GM21737 (cell line): ENCODE data around the gene TTLL12.

Source experiments
- ATAC-seq: cut with Tn5 transposase; IDR thresholded peaks from one replicate; pipeline ENCODE4 v1.9.1; 2021; ENCODE audit warnings: mild to moderate bottlenecking, moderate library complexity; ENCODE audit not compliant: unreplicated experiment

Gene TTLL12

DNA sequence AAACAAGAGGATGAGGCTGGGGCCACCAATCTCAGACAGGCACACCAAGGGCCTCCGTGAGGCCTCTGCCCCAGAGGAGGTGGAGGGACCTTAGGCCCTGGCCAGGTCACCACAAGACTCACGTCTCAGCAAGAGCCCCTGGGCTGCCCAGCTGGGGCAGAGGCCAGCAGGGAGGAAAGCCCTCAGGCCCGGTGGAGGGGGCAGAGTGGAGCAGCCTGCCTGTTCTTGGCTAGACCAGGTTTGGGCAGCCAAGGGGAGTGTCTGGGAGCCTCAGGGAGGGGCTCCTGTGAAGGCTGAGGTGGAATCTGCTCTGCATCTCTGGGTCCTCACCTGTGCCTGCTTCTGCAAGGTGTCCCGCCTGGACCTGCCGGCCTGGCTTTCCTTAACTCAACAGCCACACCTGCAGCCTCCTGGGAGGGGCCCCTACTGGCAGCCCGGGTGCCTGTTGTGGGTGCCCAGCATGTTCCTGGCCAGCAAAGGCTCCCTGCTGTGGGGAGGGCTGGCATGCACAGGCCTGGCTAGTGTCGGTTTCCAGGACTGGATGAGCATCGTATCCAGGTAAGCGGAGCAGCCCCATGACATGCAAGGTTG lies 11.9 kb downstream of the TTLL12 start:
- no peak for ATAC-seq

DNA sequence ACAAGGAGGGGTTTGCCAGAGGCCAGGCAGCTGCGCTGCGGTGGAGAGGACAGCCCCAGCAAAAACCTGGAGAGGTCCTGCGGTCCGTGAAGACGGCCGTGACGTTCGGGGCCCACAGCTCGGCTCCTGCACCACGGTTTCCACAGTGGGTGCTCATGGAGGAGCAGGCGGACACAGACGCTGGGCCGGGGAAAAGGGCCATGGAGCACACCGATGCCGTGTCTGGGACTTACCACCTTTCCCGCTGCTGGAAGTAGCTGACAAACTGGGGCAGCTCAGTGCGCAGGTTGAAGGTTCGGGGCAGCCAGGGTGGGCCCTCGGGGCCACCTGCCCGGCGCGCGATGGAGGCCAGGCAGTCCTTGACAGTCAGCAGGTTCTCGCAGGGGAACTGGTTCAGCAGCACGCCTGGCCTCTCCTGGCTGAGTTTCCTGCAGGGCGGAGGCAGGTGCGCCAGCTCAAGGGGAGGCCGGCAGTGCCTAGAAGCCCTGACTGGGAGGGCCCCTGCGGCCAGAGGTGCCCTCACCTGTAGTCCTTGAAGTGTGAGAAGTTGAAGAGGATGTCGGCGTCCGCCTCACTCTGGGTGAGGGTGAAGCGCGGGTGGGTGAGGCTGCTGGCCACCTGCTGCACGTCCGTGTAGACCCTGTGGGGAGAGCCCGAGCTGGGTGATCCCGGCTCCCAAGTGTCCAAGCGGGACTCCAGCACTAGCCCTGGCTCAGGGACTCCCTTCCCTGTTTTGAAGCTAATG lies 12.8 kb downstream of the TTLL12 start:
- no peak for ATAC-seq

DNA sequence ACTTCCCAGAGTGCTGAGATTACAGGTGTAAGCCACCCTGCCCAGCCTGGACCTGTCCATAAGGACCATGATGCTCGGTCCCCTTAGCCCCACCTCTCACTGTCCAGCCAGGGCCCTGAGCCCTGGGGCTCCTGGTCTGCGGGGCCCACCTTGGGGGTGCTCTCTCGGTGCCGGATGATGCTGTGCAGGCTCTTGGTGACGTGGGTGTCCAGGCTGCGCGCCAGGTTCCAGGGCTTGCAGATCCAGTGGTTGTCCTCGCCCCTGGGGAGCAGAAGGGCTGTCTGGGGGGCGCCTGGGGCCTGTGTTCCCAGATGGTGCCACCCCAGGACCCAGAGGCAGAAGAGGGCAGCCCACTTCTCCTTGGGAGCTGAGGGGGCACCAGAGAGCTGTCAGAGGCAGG lies 13.4 kb downstream of the TTLL12 start:
- ATAC-seq, result no peak

DNA sequence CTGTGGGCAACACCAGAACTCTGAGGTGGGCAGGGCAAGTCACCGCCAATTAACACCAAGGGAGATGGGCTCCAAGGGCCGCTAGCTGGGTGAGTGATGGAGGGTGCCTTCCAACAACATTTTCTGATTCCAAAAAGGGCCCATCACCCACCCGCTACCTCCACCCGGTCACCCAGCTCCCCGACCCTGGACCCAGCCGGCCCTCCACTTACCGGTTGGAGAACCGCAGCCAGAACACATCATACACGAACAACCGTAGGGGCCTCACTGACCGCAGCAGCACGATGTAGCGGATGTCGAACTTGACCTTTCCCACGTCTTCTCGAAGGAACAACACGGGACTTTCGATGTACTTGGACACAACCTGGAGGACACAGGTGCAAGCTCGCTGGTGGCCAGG lies 14.7 kb downstream of the TTLL12 start:
- no peak for ATAC-seq

DNA sequence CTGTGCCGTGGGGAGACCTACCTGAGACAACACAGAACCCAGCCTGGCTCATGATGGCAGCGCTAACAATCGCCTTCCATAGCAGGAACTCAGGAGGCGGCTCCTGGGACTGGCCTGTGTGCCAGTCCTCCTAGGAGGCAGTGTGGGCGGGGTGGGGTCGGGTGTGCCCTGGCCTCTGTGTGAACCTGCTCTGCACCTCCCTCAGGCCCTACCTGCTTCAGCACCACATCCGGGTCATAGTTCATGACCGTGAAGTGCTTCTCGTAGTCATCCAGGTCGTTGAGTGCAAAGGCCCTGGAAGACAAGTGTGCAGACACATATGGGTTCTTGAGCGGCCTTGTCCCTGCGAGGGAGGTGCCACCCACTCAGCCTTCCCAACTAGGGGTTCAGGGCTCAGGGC lies 15.3 kb downstream of the TTLL12 start:
- no peak for ATAC-seq

DNA sequence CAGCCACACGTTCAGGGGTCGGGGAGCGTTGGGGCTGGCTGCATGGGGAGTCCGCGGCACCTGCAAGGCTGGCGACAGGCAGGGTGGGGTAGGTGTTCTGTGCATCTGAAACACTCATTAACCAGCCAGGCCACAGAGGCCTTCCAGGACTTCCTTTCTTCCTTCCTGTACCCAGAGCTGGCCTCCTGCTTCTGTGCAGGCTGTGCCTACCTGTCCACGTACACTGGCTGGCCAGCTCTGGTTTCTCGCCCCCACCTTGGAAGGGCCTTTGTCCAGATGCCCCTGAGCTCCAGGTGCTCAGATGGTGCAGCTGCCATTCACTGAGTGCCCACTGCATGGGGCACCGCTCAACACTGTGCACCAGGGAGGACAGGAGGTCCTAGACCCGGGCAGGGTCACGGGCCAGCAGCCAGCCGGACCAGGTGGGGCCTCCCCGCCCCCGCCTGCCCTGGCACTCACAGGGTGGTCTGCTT lies 15.9 kb downstream of the TTLL12 start:
- no peak for ATAC-seq

DNA sequence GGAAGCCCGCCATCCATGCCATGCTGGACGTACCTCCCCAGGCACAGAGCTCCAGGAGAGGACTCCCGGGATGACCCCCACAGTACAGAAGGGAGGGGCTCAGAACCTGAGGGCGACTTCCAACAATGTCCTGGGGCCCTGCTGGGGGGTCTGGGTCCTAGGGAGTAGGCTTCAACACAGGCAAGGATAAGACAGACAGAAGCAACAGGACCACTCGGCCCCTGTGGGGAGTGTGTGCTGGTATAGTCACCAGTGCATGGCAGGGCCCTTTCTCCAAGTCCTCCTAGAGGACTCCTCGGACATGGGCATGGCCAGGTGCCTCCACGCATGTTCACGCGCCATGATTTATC lies 16.8 kb downstream of the TTLL12 start:
- no peak for ATAC-seq

DNA sequence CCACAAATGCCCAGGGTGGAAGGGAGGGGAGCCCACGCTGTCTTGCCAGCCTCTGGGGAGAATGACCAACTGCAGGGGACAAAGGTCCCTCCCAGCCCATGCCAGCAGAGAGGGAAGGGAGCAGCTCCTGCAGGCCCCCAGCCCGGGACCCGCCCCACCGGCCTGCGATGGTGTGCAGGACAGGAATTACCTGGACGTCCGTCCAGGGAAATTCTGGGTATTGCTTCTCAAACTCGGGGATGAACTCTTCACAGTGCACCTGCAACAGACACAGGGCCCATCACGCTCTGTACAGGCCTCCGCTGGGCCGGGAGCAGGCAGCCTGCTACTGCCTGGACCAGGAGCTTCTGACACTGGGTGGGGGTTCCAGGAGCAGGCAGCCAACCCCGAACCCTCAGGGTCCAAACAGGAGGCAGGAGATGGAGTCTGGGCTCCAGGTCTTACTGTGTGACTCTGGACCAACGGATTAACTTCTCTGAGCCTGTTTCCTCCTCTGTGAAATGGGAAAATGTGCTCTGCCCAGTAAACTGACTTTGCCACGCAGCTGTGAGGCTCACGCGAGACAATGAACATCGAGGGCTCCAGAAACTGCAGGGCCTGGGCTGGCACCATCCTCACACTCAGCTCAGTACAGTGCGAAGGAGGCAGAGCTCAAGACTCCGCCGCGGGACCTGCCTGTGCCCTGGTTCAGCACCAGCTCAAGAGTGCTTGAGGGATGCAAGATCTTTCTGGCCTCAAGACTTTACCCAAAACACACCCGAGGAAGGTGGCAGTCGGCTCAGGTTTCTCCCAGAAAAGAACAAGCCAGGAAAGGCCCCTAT lies 17.4 kb downstream of the TTLL12 start:
- no peak for ATAC-seq

DNA sequence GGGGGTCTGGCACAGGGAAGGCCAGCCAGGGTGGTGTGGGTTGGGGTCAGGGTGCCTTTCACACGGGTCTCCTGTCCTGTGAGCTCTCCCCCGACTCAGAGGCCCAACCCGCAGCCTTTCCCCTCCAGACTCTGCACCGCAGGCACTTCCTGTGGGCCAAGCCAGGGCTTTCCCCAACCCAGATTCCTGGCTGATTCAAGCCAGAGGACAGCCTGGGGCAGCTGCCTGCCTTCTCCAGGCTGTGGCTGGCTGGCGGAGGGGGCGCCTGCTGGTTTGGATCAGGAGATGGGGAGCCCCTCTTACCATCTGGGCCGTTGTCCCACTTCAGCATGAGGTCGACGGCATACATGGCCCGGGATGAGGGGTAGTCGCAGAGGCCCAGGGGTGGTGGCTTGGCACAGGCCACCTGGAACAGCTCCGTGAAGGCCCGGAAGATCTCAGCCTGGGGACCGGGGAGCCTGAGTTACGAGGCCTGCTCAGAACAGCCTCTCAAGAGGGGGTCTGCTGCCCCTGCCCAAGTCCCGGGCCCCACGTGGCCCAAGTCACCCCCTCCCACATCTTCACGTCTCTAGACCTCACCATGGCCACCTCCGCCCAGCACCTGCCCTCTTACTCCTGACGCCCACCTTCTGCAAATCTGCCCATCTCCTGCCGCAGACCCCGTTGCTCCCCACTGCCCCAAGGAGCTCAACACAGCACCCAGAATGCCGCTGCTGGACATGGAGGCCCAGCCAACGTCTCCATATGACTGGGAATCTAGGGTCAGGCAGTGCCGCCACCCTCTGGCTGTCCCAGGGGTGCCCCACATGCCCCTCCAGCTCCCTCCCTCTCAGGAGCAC lies 18.2 kb downstream of the TTLL12 start:
- no peak for ATAC-seq

DNA sequence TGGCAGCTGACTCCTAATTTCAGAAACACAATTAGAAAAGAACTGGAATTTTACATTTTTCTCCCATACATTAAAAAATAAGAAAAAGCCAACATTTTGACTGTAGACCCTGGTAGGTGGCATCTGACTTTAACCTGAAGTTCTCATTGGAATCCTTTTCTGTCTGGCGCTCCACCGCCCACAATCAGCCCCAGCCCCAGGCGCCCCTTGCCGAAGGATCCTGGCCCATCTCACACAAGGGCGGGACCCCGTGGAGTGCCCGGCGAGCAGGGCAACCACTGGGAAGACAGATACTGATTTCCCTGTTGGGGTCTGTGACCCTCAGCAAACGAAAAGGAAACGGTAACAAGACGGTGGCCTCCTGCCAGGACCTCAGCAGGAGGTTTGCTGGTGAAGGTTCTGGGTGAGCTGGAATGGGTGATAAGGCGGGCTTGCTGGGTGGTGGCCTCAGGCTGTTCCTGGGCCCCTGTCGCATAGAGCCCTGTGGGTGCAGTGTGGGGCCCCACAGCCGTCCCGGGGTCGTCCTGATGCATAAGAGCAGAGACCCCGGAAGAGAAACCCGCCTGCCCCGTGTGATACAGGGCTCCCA lies 19.8 kb downstream of the TTLL12 start:
- ATAC-seq, result no peak

DNA sequence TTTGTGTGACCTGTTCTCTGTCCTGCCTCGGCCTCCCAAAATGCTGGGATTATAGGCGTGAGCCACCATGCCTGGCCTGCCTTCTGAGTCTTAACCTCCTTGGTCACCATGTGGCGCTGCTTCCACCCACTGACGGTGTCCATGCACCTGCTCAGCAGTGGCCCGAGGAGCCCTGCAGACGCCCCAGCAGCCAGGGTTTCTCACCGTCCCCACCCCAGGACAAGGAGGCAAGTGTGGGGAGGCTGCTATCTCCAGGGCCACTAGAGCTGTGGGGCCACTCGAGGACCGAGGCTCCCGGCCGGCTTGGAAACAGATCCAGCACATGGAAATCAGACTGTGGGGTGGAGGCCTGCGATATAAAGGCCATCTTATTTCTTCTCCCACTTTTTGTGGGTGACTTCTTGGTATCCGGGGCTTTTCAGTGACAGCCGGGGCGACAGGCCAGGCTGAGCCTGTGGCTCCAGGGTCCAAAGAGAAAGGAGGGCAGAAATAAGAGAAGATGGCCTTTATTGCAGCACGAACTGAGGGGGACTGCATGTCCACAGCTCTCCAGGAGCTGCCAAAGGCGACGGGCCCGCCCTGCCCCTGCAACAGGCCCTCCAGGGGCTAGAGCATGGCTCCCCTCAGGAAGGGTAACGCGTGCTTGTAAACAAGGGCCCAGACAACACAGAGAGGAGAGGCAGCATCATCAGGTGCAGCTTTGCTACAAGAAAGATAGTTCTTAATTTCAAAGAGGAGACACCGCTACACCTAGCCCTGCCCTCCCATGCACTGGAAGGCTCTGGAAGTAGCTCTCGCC lies 20.6 kb downstream of the TTLL12 start:
- ATAC-seq, result no peak

DNA sequence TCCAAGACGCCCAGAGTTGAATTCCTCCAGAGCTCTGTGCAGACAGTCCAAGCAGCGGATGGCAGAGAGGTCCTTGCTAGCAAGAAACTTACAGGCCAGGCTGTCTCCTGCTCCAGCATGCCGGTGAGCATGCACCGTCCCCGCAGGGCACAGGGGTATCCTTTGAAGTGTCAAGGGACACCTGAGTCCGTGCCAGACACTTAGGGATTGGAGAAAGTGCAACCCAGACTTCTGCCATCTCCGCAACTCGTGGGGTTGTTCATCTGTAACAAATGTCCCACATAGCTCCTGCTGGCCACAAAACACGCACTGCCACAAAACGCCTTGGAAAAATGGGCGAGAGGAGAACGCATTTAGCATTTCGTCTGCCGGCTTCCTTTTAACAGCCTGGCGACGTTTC lies 22.3 kb downstream of the TTLL12 start:
- ATAC-seq, result no peak

DNA sequence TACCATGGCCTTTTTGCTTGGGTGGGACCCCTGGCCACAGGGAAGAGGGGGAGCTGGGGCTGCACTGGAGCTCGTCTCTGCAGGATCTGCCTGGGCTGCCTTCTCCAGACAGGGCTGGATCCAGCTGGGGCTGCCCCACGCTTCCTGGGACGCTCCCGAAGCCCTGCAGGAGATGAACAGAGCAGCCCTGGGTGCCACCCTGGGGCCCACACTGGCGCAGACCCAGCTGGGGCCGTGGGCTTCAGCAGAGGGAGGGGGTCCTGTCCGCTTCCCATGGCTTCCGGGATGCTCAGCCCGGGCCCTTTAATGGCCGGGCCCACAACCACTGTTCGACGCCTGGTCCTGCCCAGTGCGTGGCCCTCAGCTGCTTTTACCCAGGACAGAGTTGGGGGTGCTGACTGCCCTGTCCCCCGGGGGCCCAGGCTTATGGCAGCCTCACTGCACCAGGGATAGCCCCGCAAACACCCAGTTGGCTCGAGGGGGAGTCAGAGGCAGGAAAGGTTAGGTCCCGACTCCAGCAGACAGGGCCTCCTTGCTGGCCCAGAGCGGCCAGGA lies 23.6 kb downstream of the TTLL12 start:
- no peak for ATAC-seq

DNA sequence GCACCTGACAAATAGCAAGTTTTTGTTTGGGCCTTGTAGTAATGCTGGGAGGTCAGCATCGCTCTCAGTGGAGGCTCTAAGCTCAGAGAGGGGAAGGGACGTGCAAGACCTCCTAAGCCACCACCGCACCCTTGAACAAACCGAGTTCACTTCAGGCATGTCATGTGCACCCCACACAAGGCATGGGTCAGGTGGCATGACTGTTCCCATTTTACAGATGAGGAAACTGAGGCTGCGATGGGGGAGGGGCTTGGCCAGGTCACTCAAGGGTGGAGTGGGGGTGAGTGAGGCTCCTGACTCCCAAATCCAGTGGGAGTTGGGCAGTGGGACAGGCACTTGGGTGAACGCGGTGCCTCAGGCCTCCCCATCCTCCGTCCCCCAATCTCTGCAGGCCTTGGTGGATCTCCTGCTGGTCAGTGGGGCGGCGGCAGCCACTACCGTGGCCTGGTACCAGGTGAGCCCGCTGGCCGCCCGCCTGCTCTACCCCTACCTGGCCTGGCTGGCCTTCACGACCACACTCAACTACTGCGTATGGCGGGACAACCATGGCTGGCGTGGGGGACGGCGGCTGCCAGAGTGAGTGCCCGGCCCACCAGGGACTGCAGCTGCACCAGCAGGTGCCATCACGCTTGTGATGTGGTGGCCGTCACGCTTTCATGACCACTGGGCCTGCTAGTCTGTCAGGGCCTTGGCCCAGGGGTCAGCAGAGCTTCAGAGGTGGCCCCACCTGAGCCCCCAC lies 24.4 kb downstream of the TTLL12 start:
- ATAC-seq, result no peak

DNA sequence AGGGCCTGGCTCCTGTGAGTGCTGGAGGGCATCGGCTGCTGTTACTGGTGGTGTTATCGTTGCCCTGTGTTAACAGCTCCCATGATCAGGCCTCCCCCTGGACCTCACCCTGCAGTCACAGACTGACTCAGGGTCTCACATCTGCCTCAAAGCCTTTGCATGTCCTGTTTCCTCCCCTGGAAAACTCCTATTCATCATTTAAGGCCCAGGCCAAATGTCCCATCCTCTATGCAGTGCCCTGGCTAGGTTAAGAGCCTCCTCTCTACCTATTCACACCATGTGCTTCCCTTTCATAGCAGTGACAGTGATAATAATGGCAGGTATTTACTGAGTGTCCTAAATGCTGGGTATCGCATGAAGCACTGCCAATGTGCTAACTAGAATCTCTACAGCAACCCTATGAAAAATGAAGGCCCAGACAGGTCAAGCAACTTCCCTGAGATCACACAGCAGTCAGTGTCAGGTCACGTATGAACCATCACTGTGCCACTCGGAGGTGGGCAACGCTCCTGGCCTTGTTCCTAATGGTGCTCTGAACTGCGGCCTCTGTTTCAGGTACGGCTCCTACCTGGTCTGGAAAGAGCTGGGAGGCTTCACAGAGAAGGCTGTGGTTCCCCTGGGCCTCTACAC lies 26.3 kb downstream of the TTLL12 start:
- no peak for ATAC-seq

DNA sequence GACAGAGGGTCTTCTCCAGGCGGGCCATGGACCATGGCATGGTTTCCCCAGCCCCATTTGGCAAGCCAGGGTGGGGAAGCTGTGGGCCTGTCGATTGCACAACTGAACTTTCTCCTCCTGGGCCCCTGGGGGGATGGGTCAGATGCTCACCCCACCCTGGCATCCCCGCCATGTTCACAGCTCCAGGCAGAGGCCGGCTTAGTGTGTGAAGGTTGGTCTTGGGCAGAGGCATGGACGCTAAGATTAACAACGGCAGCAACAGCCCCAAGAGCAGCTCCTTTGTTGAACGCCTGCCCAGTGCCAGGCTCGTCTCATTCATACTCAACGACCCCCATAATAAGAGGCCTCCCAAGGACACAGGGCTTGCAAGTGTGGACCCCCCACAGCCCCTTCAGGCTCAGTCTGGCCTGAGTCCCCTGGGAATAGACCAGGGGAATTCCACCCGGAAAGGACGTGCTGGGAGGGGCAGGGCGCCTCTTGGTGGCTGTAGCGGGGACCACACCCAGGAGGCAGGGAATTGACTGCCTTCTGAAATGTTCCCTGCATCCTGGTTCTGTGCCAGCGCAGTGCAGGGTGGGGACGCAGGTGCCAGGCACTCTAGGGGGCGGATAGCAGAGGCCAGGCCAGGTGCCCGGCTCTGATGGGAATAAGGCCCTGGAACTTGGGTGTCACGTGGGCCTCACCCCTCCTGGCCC lies 27.3 kb downstream of the TTLL12 start:
- no peak for ATAC-seq

DNA sequence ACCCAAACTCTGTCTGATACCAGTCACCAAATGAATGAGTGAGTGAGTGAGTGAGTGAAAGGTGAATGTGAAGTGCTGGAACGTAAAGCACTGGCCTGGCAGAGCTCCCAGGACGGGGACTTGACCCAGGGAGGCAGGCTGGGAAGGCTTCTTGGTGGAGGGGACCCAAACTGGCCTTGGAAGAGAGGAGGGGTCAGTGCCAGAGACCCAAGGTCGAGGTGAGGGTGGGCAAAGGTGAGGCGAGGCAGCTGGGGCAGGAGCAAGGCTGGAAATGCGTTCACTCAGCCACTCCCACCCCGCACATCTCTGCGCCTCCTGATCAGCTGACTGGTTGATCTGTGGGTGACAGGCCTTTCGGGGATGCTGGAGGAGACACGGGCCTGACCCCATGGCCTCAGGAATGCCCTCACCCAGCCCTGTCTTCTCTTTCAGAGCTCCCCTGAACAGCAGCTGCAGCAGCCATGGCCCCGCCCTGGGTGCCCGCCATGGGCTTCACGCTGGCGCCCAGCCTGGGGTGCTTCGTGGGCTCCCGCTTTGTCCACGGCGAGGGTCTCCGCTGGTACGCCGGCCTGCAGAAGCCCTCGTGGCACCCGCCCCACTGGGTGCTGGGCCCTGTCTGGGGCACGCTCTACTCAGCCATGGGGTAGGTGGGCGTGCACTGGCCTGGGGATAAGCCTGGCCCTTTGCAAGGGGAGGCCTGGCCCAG lies 28.0 kb downstream of the TTLL12 start:
- no peak for ATAC-seq
